Endometrium (tissue), 2 donors: ENCODE data around the gene ZNF549.

Experiments used
- FAIRE-seq: peaks from 2 replicates; lab custom pipeline; 2012; peaks lifted over from hg19 to GRCh38; lab: Jason Lieb, UNC
- donor health status: control.
- donor health status: control.

ZNF549 gene

DNA sequence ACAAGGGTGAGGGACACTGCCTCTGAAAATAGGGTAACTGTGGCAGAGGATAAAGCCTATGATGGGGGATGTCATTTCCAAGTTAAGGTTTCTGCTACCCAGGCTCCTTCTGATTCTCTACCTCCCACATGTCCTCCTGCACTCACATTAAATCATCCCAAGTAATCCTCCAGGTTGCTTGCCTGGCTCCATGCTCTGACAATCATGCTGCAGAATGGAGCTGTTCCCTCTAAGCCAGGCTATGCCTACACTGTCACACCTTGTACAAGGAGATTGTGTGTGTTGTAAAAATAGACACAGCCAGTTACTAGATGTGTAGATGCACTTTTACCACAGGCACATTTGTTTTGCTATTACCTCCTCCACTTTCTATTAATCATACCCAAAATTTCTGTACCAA lies 43.6 kb downstream of the ZNF549 start:
- FAIRE-seq, result no peak

- no peak for FAIRE-seq
Measured at GRCh38 chr19:57572415-57572947, 45.3 kb downstream of the ZNF549 start.

- no peak for FAIRE-seq
Measured at GRCh38 chr19:57576661-57577060, 49.5 kb downstream of the ZNF549 start.

DNA sequence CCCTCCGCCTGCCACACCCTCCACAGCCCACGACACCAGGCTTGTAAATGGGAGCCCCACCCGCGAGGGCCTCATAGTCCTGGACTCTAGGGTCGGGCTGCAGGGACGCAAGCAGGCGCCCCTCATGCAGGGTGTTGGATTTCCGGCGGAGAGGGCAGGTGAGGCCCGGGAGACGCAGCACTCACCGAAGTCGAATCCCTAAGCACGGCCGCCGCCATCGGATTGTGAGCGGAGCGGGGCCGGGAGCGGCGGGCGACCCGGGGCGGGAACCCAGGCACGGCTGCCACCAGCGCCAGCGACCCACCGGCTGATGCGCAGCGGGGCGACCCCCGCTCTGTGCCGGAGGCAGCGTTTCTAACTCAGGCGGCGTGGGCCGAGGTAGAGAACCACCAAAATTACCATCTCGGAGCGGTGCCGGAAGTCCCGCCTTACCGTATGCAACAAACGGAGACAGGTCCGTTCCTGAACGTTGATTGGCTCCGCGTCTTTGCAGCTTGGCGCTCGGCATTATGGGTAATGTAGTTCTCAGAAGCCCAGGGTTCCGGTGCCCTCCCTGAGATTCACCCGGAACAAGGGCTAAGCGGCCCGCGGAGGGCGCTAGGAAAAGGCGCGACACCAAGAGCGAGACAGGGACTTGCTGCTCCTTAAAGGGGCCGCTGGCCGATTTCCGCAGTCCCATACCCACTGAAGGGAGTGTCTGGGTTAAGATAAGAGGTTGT lies 51.5 kb downstream of the ZNF549 start, which contains the start of gene ZNF416:
Gene ZNF416, minus strand, starts transcription at position 425 of the 719 bp plus-strand sequence. Its CDS starts 207 bp downstream, at position 218.
- FAIRE-seq, result peak; percentile 97

- no peak for FAIRE-seq
Measured at GRCh38 chr19:57583104-57583520, 56.0 kb downstream of the ZNF549 start.

GRCh38 chr19:57583521-57584416 lies 56.6 kb downstream of the ZNF549 start, which contains the start of gene ZIK1:
Gene ZIK1 (plus strand): TSS chr19:57584145. CDS start chr19:57584357, 212 bp downstream.
- FAIRE-seq, result peak; percentile 93

DNA sequence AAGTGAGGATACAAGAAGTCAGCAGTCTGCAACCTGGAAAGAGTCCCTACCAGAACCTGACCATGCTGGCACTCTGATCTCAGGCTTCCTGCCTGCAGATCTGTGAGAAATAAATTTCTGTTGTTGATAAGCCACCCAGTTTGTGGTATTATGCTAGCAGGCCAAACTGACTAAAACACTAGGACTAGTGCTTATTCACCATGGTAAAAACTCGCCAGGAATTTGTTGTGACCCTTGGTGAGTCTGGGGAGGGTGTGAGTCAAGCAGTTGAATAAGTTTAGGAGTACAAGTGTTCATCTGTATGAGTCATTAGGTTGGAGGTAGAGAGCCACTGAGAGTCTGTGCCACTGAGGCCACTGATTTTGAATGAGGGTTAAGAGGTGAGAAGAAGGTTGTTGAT lies 60.4 kb downstream of the ZNF549 start:
- FAIRE-seq, result no peak

DNA sequence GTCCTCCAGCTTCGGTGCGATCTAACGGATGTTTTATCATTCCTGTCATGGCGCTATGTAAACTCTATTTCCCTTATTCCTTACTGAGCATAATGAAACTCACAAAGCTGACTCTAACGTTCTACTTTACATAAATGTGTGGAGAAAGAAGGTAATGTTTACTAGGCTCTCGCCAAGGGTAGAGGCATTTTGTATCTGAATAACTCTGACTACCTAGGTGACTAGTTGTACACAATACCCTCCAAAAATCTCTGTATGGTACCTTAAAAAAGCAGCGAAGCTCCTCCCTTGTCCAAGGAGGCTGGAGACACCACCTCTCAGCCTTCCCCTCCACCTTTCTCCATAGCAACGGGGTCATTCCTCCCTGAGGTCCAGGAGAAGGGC lies 72.2 kb downstream of the ZNF549 start:
- no peak for FAIRE-seq

DNA sequence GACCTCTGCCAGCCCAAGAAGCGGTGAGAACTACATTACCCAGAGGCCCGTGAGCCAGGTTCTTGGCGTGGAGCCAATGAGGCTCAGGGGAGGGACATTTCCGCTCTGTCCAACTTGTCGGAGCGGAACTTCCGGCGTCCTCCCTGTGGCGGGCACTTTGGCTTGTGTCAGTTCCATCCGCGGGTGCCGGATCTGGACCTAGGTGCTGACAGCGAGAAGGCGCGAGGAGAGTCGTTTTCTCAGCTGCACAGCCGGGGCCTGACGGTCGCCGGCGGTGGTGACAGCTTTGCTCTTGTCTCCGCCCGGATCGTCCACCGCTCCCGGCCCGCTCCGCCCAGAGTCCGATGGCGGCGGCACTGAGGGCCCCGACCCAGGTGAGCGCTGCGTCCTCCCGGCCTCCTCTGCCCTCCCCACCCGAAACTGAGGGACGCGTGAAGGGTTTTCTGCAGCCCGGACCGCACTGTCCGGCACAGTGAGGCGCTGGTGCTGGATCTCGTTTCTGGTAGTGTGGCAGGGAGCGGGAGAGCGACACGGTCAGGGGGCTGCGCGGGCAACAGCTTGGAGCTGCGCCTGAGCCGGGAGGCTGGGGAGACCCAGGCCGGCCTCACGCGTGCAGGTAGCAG lies 72.7 kb downstream of the ZNF549 start, which contains the start of gene ZNF530:
Gene ZNF530, plus strand, starts transcription at position 125 of the 623 bp plus-strand sequence. CDS start 4,461 bp downstream, outside the sequence.
- FAIRE-seq, result peak; percentile 60

GRCh38 chr19:57606931-57607330 lies 79.8 kb downstream of the ZNF549 start:
- no peak for FAIRE-seq
